ENCODE measurements around the gene NIM1K.

- TF ChIP-seq CTCF (IDR thresholded peaks at IDR 0.05; ENCODE audit: extremely low read depth in 1 of 2, insufficient read depth in 1 of 2, low read depth in 1 of 2, low read length in 2 of 2) (no peak), POLR2AphosphoS5 (IDR thresholded peaks at IDR 0.05; ENCODE audit: insufficient read depth, low read depth, low read length) (no peak), POLR2A (IDR thresholded peaks at IDR 0.05; ENCODE audit: low read depth, low read length) (no peak)
Observed at GRCh38 chr5:43312699-43313034, 120.6 kb downstream of the NIM1K start.
